Aorta (tissue), 5 donors: ENCODE measurements around the gene TBC1D19. TPM values are rescaled to one million over a fixed set of nuclear protein-coding genes. Genes with fewer than 3 reads are reported as not detected.

Experiments
- ATAC-seq: fragments of 200-7000 bp; cut with Tn5 transposase; one replicate; pipeline ENCODE4 v1.9.1; 2022; ENCODE audit warnings: moderate library complexity; ENCODE audit not compliant: low FRiP score
- DNase-seq, 2 donors: peaks; one replicate each; pipeline ENCODE4 v3.0.0-alpha.2; 2020
- H3K27ac ChIP-seq, 2 donors: one replicate each; pipeline ENCODE4 v1.5.1; 2013; ENCODE audit warnings: low read length in 2 of 2, mild to moderate bottlenecking in 2 of 2, moderate library complexity in 2 of 2, control low read depth in 1 of 2, inconsistent platforms in 1 of 2, low read depth in 1 of 2
- H3K27me3 ChIP-seq, 2 donors: one replicate each; pipeline ENCODE4 v1.6.1; 2013; ENCODE audit warnings: control low read depth in 1 of 2, low read length in 1 of 2, mild to moderate bottlenecking in 1 of 2, moderate library complexity in 1 of 2; ENCODE audit not compliant: insufficient read depth in 2 of 2, control insufficient read depth in 1 of 2
- H3K36me3 ChIP-seq, 2 donors: one replicate each; pipeline ENCODE4 v1.6.1; 2013; ENCODE audit warnings: control low read depth in 1 of 2, low read length in 1 of 2, mild to moderate bottlenecking in 1 of 2; ENCODE audit not compliant: insufficient read depth in 2 of 2, control insufficient read depth in 1 of 2
- H3K4me1 ChIP-seq, 2 donors: one replicate each; pipeline ENCODE4 v1.6.1; 2013; ENCODE audit warnings: low read length in 2 of 2, control low read depth in 1 of 2, mild to moderate bottlenecking in 1 of 2, moderate library complexity in 1 of 2; ENCODE audit not compliant: insufficient read depth in 2 of 2, control insufficient read depth in 1 of 2
- H3K4me3 ChIP-seq, 2 donors: one replicate each; pipeline ENCODE4 v1.5.1; 2013; ENCODE audit warnings: low read length in 2 of 2, control low read depth in 1 of 2, mild to moderate bottlenecking in 1 of 2
- H3K9me3 ChIP-seq: one replicate; pipeline ENCODE4 v1.6.1; 2013; ENCODE audit warnings: mild to moderate bottlenecking, low read length; ENCODE audit not compliant: control insufficient read depth
- WGBS, 2 donors: extraction: QIAGEN DNeasy Blood & Tissue Kit; methylation state at CpG; one replicate each; pipeline ENCODE4 v1.1.7; 2013; 5-methylcytosine and 5-hydroxymethylcytosine counted together
- intact Hi-C, 2 donors: fragments of 100-400 bp; cut with DNase I; formaldehyde crosslinking; loops; one replicate each; pipeline versions ENCODE4 v1.14.2 to v1.15.0; 2022
- polyA plus RNA-seq, 2 donors: library from polyadenylated mRNA; stranded (reverse); fragments of 200-250 nt; gene quantifications; one replicate each; pipeline ENCODE4 v1.2.3, GENCODE V29; 2013
- total RNA-seq, 2 donors: library from RNA; stranded (reverse); fragmentation: NEBNext Ultra II Directional; extraction: Animal tissue kit (Norgen Biotek cat#: 25700); gene quantifications; one replicate each; pipeline ENCODE4 v1.2.1, GENCODE V29; 2021
- donor health status: healthy with polysubstance abuse.
- donor health status: Bipolar disorder and iron deficiency.
- donor health status: DM: no; HTN: no; CAD: no.
- donor health status: DM: no; HTN: no; CAD: no.
- donor health status: DM: yes; HTN: yes; CAD: no.

Gene TBC1D19
- total and polyA plus RNA-seq, 4 donors = 2.9 to 13.2 (median 7.1) TPM

GRCh38 chr4:26724534-26724933, 140.7 kb downstream of the TBC1D19 start:
- H3K27me3 ChIP-seq = no peaks in the 10 kb centered on the region
- peaks cover 2 to 5% of the 10 kb centered on the region in 2 donors for H3K36me3 ChIP-seq
- DNase-seq (no peak), ATAC-seq (no peak)
- H3K4me3 ChIP-seq = no peak overlapping the region
- H3K4me1 ChIP-seq = no peaks in the 10 kb centered on the region
- intact Hi-C loops = no loop called here
- no peaks in the 10 kb centered on the region for H3K9me3 ChIP-seq
- no peak overlapping the region for H3K27ac ChIP-seq

GRCh38 chr4:26726655-26727387, 142.9 kb downstream of the TBC1D19 start:
- DNase-seq = no peak
- 77 to 78% methylated on average over 6 of the region's 6 CpGs for WGBS, 2 donors
- intact Hi-C loops = no loop called here

GRCh38 chr4:26727844-26728243, 144.0 kb downstream of the TBC1D19 start:
- Histone ChIP-seq H3K9me3 (no peaks in the 10 kb centered on the region), H3K4me3 (no peak overlapping the region), H3K36me3 (no peaks in the 10 kb centered on the region), H3K4me1 (no peaks in the 10 kb centered on the region), H3K27me3 (peaks cover 0 to 2% of the 10 kb centered on the region in 2 donors), H3K27ac (no peak overlapping the region)
- DNase-seq (no peak), ATAC-seq (no peak)
- intact Hi-C loops = no loop called here

More at GRCh38 chr4:26726655-26727387, 142.9 kb downstream of the TBC1D19 start:
- Histone ChIP-seq H3K27ac (no peak overlapping the region), H3K36me3 (no peaks in the 10 kb centered on the region), H3K27me3 (peaks cover 0 to 2% of the 10 kb centered on the region in 2 donors), H3K4me3 (no peak overlapping the region), H3K9me3 (no peaks in the 10 kb centered on the region), H3K4me1 (no peaks in the 10 kb centered on the region)
- no peak for ATAC-seq

GRCh38 chr4:26729027-26729426, 145.1 kb downstream of the TBC1D19 start:
- Histone ChIP-seq H3K36me3 (no peaks in the 10 kb centered on the region), H3K27ac (no peak overlapping the region), H3K4me3 (no peak overlapping the region), H3K4me1 (no peaks in the 10 kb centered on the region), H3K27me3 (peaks cover 0 to 2% of the 10 kb centered on the region in 2 donors), H3K9me3 (no peaks in the 10 kb centered on the region)
- ATAC-seq (no peak), DNase-seq (no peak)
- intact Hi-C loops = no loop called here
- 94 to 97% methylated on average over 3 of the region's 3 CpGs for WGBS, 2 donors

- Histone ChIP-seq H3K4me3 (no peak overlapping the region), H3K4me1 (no peaks in the 10 kb centered on the region), H3K27ac (no peak overlapping the region), H3K36me3 (no peaks in the 10 kb centered on the region), H3K27me3 (peaks cover 0 to 2% of the 10 kb centered on the region in 2 donors), H3K9me3 (no peaks in the 10 kb centered on the region)
- DNase-seq (no peak), ATAC-seq (no peak)
- intact Hi-C loops = no loop called here
- 0% methylated on average over 1 of the region's 1 CpG for WGBS, 2 donors
Measured at GRCh38 chr4:26729547-26729946, 145.7 kb downstream of the TBC1D19 start.

GRCh38 chr4:26731351-26732035, 147.6 kb downstream of the TBC1D19 start:
- intact Hi-C loops = no loop called here
- ATAC-seq = no peak
- WGBS, 2 donors = 89 to 90% methylated on average over 11 of the region's 11 CpGs

GRCh38 chr4:26732356-26732755, 148.5 kb downstream of the TBC1D19 start:
- 57 to 61% methylated on average over 3 of the region's 3 CpGs for WGBS, 2 donors
- intact Hi-C loops = no loop called here
- ATAC-seq (no peak), DNase-seq (no peak)
- Histone ChIP-seq H3K4me1 (no peaks in the 10 kb centered on the region), H3K27me3 (peaks cover 0 to 2% of the 10 kb centered on the region in 2 donors), H3K36me3 (no peaks in the 10 kb centered on the region), H3K4me3 (no peak overlapping the region), H3K9me3 (no peaks in the 10 kb centered on the region), H3K27ac (no peak overlapping the region)

More at GRCh38 chr4:26731351-26732035, 147.6 kb downstream of the TBC1D19 start:
- Histone ChIP-seq H3K27me3 (peaks cover 0 to 2% of the 10 kb centered on the region in 2 donors), H3K9me3 (no peaks in the 10 kb centered on the region), H3K27ac (no peak overlapping the region), H3K4me1 (no peaks in the 10 kb centered on the region), H3K4me3 (no peak overlapping the region), H3K36me3 (no peaks in the 10 kb centered on the region)
- DNase-seq = no peak

- Histone ChIP-seq H3K27ac (no peak overlapping the region), H3K4me3 (no peak overlapping the region), H3K27me3 (no peaks in the 10 kb centered on the region), H3K36me3 (no peaks in the 10 kb centered on the region), H3K9me3 (no peaks in the 10 kb centered on the region), H3K4me1 (no peaks in the 10 kb centered on the region)
- intact Hi-C loops = no loop called here
- no peak for DNase-seq
- 86 to 89% methylated on average over 1 of the region's 1 CpG for WGBS, 2 donors
- ATAC-seq = no peak
Measured at GRCh38 chr4:26736621-26737020, 152.7 kb downstream of the TBC1D19 start.

- H3K27me3 ChIP-seq = no peaks in the 10 kb centered on the region
- H3K4me1 ChIP-seq = no peaks in the 10 kb centered on the region
- no peak overlapping the region for H3K4me3 ChIP-seq
- H3K36me3 ChIP-seq = no peaks in the 10 kb centered on the region
- no peaks in the 10 kb centered on the region for H3K9me3 ChIP-seq
- DNase-seq (no peak), ATAC-seq (no peak)
- intact Hi-C loops = no loop called here
- H3K27ac ChIP-seq = no peak overlapping the region
- WGBS, 2 donors = 60 to 62% methylated on average over 1 of the region's 1 CpG
Measured at GRCh38 chr4:26737385-26737784, 153.5 kb downstream of the TBC1D19 start.
